SH-SY5Y (cell line): ENCODE results near the gene FIG4.

ENCODE experiments used
- GATA2 ChIP-seq: IDR thresholded peaks from 2 replicates; pipeline ENCODE4 v1.6.1; 2011; ENCODE audit warnings: mild to moderate bottlenecking, low read depth, low read length
- GATA3 ChIP-seq: IDR thresholded peaks from 2 replicates; pipeline ENCODE4 v1.6.1; 2011; ENCODE audit warnings: low read depth, mild to moderate bottlenecking, low read length, moderate library complexity

- no peak for TF ChIP-seq GATA2
- no peak for TF ChIP-seq GATA3
These were observed 99.0 kb downstream of the FIG4 start for GRCh38 chr6:109790131-109790530.
